GM19455 (cell line): Measurements from ENCODE around the gene ELP4.

Experiments used
- ATAC-seq: cut with Tn5 transposase; IDR thresholded peaks from one replicate; pipeline ENCODE4 v1.9.1; 2021; ENCODE audit not compliant: unreplicated experiment

The ELP4 gene

GRCh38 chr11:31768749-31769640 is 259.4 kb downstream of the ELP4 start:
- ATAC-seq: no peak

- no peak for ATAC-seq
Measured at GRCh38 chr11:31770011-31770700, 260.6 kb downstream of the ELP4 start.

- ATAC-seq: no peak
Measured at GRCh38 chr11:31772412-31772811, 262.8 kb downstream of the ELP4 start.

GRCh38 chr11:31779374-31779791 is 269.8 kb downstream of the ELP4 start:
- no peak for ATAC-seq

GRCh38 chr11:31780078-31780477 is 270.5 kb downstream of the ELP4 start:
- no peak for ATAC-seq

GRCh38 chr11:31780480-31780971 is 271.0 kb downstream of the ELP4 start:
- ATAC-seq: no peak

GRCh38 chr11:31782257-31782656 is 272.7 kb downstream of the ELP4 start:
- no peak for ATAC-seq

- ATAC-seq: no peak
Measured at GRCh38 chr11:31783252-31783651, 273.7 kb downstream of the ELP4 start.

- ATAC-seq: no peak
Measured at GRCh38 chr11:31784611-31785010, 275.0 kb downstream of the ELP4 start.

GRCh38 chr11:31786996-31787685 is 277.6 kb downstream of the ELP4 start:
- no peak for ATAC-seq

GRCh38 chr11:31788085-31788484 is 278.5 kb downstream of the ELP4 start:
- ATAC-seq: no peak

- ATAC-seq: no peak
Measured at GRCh38 chr11:31790649-31791048, 281.1 kb downstream of the ELP4 start.

- ATAC-seq: no peak
Measured at GRCh38 chr11:31792036-31792435, 282.5 kb downstream of the ELP4 start.

GRCh38 chr11:31792456-31792855 is 282.9 kb downstream of the ELP4 start:
- ATAC-seq: no peak

- ATAC-seq: no peak
Measured at GRCh38 chr11:31793264-31793663, 283.7 kb downstream of the ELP4 start.

- no peak for ATAC-seq
Measured at GRCh38 chr11:31794548-31794947, 285.0 kb downstream of the ELP4 start.

GRCh38 chr11:31795706-31796498 is 286.3 kb downstream of the ELP4 start:
- no peak for ATAC-seq

- ATAC-seq: no peak
Measured at GRCh38 chr11:31796499-31797189, 287.1 kb downstream of the ELP4 start.

GRCh38 chr11:31797190-31798056 is 287.9 kb downstream of the ELP4 start:
- ATAC-seq: no peak
